Measurements from ENCODE around the gene ZNF775. TPM values are rescaled to one million over a fixed set of nuclear protein-coding genes. Genes with fewer than 3 reads are reported as not detected.

Gene ZNF775
- total RNA-seq, 1 donor from 2014 or later, result 3.6 TPM

- intact Hi-C loops (cut with DNase I), result no loop called here
- DNase-seq, result no peak
- ATAC-seq (ENCODE audit: poor library complexity), result no peak
These were observed 15.3 kb upstream of the ZNF775 start for GRCh38 chr7:150363872-150364271.

DNA sequence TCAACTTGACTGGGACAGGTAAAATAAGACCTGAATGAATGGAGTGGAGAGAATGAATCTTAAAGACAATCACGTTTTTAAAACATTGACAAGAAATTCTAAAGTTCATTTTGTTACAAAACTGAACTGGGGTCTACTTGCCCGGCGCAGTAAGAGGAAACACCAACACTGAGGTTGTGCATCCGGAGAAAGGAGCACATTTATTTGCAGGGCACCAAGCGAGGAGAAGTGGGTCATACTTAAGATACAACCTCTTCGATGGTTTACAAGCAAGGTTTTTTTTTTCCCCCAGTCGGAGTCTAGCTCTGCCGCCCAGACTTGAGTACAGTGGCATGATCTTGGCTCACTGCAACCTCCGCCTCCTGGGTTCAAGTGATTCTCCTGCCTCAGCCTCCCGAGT lies 13.9 kb upstream of the ZNF775 start:
- intact Hi-C loops (cut with DNase I), result no loop called here
- DNase-seq, result no peak
- ATAC-seq (ENCODE audit: poor library complexity), result no peak

GRCh38 chr7:150365673-150366398 lies 13.3 kb upstream of the ZNF775 start:
- ATAC-seq (ENCODE audit: poor library complexity), result no peak
- intact Hi-C loops (cut with DNase I), result no loop called here
- DNase-seq, result no peak

DNA sequence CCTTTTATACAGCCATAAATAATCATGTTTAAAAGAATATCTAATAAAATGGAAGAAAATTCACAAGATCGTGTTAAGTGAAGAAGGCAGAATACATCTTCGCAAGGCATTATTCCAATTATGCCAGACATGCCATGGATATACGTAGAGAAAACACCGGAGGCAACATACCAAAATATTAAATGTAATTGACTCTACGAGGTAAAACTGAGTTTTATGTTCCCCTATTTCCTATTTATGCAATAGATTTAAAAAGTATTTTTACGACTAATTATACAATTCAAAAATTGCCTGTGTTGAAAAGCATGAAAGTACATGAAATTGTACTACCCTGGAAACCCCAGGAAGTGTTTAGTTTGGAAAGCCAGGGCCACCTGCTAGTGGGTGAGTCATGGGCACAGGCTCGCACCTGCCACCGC lies 11.4 kb upstream of the ZNF775 start:
- no peak for DNase-seq
- intact Hi-C loops (cut with DNase I), result no loop called here
- no peak for ATAC-seq (ENCODE audit: poor library complexity)

GRCh38 chr7:150368096-150368883 lies 10.8 kb upstream of the ZNF775 start, which contains the start of gene REPIN1:
Gene REPIN1, plus strand, starts transcription at chr7:150368822. Its CDS starts 890 bp downstream, at chr7:150369712.
- peak; percentile 96 for DNase-seq
- ATAC-seq (ENCODE audit: poor library complexity), result peak; percentile 89
- intact Hi-C loops (cut with DNase I), result no loop called here

- intact Hi-C loops (cut with DNase I), result no loop called here
- peak; percentile 85 for DNase-seq
- ATAC-seq (ENCODE audit: poor library complexity), result peak; percentile 57
These were observed 10.0 kb upstream of the ZNF775 start for GRCh38 chr7:150368884-150369747.

- no peak for DNase-seq
- intact Hi-C loops (cut with DNase I), result no loop called here
- ATAC-seq (ENCODE audit: poor library complexity), result no peak
These were observed 9.2 kb upstream of the ZNF775 start for GRCh38 chr7:150369748-150370501.

GRCh38 chr7:150370612-150371071 lies 8.5 kb upstream of the ZNF775 start:
- DNase-seq, result no peak
- no peak for ATAC-seq (ENCODE audit: poor library complexity)
- intact Hi-C loops (cut with DNase I), result no loop called here

DNA sequence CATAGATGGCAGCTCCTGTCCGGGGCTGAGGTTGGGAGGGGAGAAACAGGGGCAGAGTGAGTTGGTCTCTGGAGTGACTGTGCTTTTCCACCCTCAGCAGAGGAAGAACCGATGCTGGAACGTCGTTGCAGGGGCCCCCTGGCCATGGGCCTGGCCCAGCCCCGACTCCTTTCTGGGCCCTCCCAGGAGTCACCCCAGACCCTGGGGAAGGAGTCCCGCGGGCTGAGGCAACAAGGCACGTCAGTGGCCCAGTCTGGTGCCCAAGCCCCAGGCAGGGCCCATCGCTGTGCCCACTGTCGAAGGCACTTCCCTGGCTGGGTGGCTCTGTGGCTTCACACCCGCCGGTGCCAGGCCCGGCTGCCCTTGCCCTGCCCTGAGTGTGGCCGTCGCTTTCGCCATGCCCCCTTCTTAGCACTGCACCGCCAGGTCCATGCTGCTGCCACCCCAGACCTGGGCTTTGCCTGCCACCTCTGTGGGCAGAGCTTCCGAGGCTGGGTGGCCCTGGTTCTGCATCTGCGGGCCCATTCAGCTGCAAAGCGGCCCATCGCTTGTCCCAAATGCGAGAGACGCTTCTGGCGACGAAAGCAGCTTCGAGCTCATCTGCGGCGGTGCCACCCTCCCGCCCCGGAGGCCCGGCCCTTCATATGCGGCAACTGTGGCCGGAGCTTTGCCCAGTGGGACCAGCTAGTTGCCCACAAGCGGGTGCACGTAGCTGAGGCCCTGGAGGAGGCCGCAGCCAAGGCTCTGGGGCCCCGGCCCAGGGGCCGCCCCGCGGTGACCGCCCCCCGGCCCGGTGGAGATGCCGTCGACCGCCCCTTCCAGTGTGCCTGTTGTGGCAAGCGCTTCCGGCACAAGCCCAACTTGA lies 7.8 kb upstream of the ZNF775 start:
- no peak for ATAC-seq (ENCODE audit: poor library complexity)
- intact Hi-C loops (cut with DNase I), result no loop called here
- DNase-seq, result no peak

DNA sequence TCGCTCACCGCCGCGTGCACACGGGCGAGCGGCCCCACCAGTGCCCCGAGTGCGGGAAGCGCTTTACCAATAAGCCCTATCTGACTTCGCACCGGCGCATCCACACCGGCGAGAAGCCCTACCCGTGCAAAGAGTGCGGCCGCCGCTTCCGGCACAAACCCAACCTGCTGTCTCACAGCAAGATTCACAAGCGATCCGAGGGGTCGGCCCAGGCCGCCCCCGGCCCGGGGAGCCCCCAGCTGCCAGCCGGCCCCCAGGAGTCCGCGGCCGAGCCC lies 7.2 kb upstream of the ZNF775 start:
- intact Hi-C loops (cut with DNase I), result no loop called here
- ATAC-seq (ENCODE audit: poor library complexity) (no peak), DNase-seq (no peak)

GRCh38 chr7:150372271-150373048 lies 6.7 kb upstream of the ZNF775 start:
- DNase-seq (no peak), ATAC-seq (ENCODE audit: poor library complexity) (no peak)
- intact Hi-C loops (cut with DNase I), result no loop called here

GRCh38 chr7:150373049-150373801 lies 5.9 kb upstream of the ZNF775 start:
- DNase-seq (no peak), ATAC-seq (ENCODE audit: poor library complexity) (peak; percentile 11)
- intact Hi-C loops (cut with DNase I), result no loop called here

- intact Hi-C loops (cut with DNase I), result no loop called here
- ATAC-seq (ENCODE audit: poor library complexity), result no peak
- no peak for DNase-seq
These were observed 5.1 kb upstream of the ZNF775 start for GRCh38 chr7:150374026-150374425.

DNA sequence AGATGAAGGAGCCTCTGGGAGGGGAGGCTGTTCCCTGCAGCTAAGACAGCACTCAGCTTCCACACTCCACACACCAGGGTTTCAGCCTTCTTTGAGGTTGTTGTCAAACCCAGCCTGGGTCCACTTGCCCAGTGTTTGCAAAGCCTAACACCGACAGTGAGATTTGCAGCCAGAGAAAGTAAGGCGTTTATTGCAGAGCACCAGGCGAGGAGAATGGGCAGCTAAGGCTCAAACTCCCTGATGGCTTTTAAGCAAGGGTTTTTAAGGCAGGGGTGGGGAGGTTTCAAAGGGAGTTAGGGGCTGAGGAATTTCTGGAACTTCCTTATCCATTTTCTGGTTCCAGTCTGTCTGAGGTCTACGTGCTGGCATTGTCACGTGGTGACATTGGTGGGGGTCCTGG lies 4.7 kb upstream of the ZNF775 start:
- ATAC-seq (ENCODE audit: poor library complexity), result no peak
- intact Hi-C loops (cut with DNase I), result no loop called here
- DNase-seq, result no peak

DNA sequence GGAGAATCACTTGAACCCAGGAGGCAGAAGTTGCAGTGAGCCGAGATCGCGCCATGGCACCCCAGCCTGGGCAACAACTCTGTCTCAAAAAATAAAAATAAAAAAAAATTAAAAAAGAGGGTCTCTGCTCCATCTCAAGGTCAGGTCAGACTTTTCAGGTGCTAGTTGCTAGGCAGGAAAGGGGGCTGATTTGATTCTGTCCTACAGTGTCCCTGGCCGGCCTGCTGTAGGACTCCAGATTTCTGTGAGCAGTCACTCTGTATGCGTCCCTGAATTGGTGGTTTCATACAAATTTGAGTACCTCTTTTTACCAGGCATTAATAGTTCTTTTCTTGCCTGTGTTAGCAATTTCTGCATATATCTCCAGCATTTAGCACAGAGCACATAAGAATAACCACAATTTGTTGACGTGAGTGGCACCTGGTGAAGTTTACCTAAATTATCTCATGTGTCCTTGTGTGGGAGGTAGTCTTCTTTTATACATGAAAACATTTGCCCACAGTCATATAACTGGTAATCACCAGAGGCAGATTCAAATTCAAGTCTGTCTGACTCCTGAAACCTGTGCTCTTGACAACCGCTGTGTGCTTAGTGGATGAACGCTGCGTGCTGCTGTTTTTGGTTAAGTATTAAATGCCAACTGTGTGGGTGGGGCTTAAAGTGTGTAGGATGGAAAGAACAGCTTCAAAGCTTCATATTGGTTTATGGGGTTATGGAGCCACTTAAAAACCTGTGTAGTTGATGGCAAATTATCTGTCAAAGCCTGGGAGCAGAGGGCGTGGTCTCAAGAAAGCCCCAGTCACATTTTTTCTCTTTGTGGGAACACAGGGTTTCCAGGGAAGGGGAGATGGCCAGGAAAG lies 3.2 kb upstream of the ZNF775 start:
- DNase-seq (no peak), ATAC-seq (ENCODE audit: poor library complexity) (no peak)
- intact Hi-C loops (cut with DNase I), result no loop called here

- ATAC-seq (ENCODE audit: poor library complexity), result no peak
These were observed 2.6 kb upstream of the ZNF775 start for GRCh38 chr7:150376560-150376959.

More at GRCh38 chr7:150376560-150376959, 2.6 kb upstream of the ZNF775 start:
- DNase-seq, result no peak
- intact Hi-C loops (cut with DNase I), result no loop called here
